Activated CD8-positive, alpha-beta memory T cell treated with anti-CD3 and anti-CD28 coated beads for 24 hours (primary cell): ENCODE data around the gene JMJD7.

Experiments
- DNase-seq: peaks from one replicate; pipeline ENCODE4 v3.0.0-alpha.2; 2020

JMJD7 gene

DNA sequence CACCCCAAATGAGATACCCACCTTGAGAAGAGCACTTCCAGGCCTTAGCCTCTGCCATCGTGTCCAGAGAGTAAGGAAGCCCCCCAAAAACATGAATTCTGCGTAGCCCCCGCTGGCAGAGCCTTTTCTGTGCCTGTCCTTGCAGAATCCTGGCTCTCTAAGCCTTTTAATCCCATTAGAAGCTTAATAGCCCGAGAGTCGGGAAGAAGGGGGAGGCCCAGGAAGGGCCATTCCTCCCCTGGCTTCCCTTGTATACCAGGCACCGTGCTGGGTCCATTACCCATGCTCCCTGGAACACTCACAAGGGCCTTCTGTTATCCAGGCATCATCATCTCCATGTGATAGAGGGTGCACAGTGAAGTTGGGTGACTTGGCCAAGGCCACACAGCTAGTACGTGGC lies 58.8 kb downstream of the JMJD7 start:
- no peak for DNase-seq

DNA sequence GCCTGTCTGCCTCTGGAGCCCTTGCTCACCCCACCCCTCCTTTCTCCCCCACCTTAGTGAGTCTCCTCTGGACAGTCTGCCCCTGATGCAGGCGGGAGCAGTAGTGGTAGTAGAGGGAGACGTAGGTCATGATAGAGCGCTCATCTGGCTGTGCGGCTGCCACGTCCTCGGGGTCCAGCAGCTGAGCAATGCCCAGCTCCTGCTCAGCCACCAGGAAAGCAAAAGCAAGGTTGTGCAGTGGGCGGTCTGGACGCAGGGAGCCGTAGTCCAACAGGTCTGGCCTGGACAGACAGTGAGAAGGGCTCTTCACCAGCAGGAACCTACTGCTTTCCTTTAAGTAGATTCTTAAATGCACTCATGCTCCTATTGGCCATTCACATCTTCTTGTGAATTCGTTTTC lies 59.3 kb downstream of the JMJD7 start:
- no peak for DNase-seq
